HG03521 (cell line): ENCODE data around the gene SLC19A1.

Experiments
- ATAC-seq: cut with Tn5 transposase; IDR thresholded peaks from one replicate; pipeline ENCODE4 v1.9.1; 2021; ENCODE audit warnings: mild to moderate bottlenecking, moderate library complexity; ENCODE audit not compliant: unreplicated experiment

The SLC19A1 gene

DNA sequence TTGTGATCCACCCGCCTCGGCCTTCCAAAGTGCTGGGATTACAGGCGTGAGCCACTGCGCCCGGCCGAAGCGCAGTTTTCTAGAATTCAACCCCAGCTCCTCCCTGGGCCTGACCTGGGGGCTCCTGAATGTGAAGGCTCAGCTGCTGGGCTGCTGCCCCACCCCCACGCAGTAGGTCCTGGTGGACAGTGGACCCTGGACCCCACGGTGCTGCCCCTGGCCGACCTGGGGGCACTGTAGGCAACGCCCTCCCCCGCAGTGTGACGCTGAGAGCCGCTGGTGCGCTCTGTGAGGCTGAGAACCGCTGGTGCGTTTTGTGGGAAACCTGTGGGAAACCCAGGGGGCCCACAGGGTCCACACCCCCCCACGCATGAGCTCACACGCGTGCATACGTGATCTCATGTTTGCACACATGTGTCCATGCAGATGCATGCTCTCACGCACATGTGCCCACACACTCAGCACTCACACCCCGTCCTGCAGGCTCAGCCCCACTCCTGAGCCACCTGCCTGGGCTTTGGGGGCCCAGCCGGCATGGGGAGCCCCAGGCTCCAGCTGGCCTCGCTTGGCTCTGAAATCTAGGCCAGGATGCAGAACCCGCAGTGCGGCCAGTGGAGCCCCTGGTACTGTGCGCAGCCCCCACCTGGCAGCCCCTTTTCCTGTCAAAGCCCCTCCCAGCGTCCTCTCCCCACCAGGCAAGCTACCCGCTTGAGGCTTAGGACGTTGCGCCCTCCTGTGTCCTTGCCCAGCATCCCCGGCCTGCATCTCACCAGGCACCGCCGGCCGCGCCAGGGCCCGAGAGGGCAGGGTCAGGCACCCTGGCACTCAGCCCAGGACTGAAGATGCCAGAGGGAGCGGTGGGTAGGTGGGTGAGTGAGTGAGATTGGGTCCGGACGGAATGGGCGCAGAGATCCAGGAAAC, 69.5 kb downstream of the SLC19A1 start:
- ATAC-seq: no peak

DNA sequence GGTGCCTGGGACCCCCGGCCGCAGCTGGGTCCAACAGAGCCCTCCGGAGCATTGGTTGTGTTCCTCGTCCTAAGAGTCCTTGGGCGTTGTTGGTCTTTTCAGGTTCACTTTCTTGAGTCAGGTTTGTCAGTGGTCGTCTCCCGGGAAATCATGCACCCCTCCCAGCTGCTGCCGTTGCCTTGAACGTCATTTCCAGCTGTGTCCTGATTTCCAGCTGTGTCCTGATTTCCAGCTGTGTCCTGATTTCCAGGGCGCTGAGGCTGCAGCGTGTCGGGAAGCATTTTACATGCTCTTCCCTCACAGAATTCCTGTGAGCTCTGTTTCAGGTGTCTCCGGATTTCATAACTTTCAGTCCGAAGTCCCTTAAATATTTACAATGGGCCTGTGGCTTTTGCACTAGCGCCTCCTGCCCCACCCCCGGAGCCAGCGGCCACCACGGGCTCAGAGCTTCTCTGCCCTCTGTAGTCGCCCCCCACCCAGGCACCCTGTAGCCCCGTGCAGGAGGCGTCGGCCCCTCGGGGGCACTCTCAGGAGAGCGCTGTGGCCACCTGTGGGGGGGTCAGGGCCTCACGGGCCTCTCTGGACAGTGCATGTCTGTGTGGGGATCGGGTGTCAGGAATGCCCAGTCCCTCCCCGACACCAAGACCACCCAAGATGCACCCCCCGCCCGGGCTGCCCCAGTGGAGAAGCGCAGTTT, 70.6 kb downstream of the SLC19A1 start:
- no peak for ATAC-seq

DNA sequence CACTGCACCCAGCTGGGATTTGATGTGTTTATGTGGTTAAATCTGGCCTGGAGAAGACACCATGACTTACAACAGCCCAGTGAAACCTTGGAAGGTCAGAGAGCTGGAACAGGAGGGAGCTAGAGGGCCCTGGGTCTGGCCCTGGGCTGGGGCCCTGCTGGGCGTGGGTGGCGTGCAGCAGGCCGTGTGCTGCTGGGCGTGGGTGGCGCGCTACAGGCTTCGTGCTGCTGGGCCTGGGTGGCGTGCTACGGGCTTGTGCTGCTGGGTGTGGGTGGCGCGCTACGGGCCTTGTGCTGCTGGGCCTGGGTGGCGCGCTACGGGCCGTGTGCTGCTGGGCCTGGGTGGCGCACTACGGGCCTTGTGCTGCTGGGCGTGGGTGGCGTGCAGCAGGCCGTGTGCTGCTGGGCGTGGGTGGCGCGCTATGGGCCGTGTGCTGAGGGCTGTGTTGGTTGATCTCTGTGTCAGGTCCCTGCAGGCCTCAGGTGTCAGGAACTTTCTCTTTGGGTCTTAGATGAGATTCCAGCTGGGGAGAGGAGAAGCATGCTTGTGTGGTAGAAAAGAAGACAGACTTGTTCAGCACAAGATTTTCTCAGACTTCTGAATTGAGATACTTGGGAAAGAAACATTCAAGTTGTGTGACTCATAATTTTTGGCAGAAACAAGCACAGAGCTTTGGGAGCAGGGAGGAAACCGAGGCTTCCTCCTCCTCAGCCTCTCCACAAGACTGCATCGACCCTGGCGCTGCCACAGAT, 71.3 kb downstream of the SLC19A1 start:
- no peak for ATAC-seq

- no peak for ATAC-seq
Observed at GRCh38 chr21:45470087-45470515, 72.1 kb downstream of the SLC19A1 start.

GRCh38 chr21:45469273-45470086, 72.8 kb downstream of the SLC19A1 start:
- no peak for ATAC-seq

- ATAC-seq: no peak
Observed at GRCh38 chr21:45468971-45469272, 73.3 kb downstream of the SLC19A1 start.

DNA sequence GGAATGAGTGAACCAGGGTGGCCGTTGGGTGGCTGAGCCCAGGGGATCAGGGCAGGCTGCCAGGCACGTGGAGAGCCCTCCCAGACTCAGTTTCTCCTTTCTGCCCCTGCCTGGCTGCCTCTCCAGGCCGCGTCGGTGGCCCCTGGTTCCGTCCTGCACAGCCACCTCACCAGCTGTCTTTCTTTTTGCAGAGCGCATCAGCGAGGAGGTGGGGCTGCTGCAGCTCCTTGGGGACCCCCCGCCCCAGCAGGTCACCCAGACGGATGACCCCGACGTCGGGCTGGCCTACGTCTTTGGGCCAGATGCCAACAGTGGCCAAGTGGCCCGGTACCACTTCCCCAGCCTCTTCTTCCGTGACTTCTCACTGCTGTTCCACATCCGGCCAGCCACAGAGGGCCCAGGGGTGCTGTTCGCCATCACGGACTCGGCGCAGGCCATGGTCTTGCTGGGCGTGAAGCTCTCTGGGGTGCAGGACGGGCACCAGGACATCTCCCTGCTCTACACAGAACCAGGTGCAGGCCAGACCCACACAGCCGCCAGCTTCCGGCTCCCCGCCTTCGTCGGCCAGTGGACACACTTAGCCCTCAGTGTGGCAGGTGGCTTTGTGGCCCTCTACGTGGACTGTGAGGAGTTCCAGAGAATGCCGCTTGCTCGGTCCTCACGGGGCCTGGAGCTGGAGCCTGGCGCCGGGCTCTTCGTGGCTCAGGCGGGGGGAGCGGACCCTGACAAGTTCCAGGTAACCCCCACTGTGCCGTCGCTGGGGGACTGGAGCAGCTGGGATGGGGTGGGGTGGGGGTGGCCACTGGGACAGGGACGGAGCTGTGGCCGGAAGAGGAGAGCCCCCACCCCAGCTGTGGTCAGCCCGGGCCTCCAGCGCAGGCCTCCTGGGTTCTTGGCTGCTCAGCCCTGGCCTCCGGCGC, 73.9 kb downstream of the SLC19A1 start:
- ATAC-seq: no peak

DNA sequence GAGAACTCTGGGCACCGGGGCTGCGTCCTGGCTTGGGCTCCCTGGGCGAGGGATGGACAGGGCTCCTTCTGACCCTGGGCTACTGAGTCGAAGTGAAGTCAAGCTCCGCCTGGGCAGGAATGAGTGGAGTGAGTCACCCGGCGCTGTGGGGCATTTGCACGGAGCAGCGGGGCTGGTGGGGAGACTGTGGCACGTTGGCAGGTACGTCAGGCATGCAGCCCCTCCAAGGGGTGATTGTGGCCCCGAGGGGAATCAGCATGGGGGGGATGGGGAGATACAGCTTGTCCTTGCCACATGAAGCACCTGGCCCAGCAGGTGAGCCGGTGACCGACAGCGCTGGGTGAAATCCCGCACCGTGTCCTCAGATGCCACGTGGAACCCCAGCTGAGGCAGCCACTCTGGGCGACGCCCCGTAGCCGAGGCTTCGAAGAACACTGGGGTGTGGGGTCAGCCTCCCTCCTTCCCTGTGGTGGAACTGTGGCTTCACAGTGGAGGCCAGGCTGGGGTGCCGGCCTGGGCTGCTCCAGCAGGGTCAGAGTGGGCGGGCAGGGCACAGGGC, 74.9 kb downstream of the SLC19A1 start:
- ATAC-seq: no peak

DNA sequence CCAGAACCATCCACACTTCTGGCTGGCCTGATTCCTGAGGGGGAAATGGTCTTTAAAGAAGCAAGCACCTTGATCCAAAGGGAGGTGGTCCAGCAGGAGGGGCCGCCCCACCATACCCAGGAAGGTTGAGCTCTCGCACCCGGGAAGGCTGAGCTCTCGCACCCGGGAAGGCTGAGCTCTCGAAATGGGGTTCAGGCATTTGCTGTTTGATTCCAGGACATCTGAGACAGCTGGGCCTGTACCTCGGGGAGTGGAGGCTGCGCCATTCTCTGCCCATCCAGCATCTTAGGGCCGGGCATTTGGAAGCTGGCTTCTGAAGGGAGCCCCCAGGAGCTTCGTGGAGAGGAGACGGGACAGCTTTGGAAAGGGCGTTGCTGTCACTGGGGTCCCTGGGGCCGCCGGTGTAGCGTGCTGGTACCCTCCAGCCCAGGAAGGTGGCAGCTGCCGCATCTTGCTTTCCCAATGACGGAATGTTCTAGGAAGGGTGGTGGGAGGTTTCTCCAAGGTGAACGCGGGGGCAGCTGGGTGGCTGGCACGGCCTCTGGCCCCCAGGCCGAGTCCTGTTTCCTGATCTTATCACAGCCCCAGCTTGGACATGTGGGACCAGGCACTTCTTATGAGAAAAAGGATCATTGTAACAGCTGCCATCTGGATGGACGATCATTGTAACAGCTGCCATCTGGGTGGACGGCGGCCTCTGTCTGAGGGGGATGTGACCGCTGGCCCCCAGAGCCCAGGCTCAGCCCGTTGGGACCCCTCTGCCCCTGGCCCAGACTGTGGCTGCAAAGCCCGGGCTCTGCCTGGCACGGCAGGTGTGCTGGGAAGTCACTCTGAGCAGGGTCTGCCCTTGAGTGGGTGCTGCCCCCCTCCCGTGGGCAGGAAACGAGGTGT, 75.7 kb downstream of the SLC19A1 start:
- no peak for ATAC-seq

DNA sequence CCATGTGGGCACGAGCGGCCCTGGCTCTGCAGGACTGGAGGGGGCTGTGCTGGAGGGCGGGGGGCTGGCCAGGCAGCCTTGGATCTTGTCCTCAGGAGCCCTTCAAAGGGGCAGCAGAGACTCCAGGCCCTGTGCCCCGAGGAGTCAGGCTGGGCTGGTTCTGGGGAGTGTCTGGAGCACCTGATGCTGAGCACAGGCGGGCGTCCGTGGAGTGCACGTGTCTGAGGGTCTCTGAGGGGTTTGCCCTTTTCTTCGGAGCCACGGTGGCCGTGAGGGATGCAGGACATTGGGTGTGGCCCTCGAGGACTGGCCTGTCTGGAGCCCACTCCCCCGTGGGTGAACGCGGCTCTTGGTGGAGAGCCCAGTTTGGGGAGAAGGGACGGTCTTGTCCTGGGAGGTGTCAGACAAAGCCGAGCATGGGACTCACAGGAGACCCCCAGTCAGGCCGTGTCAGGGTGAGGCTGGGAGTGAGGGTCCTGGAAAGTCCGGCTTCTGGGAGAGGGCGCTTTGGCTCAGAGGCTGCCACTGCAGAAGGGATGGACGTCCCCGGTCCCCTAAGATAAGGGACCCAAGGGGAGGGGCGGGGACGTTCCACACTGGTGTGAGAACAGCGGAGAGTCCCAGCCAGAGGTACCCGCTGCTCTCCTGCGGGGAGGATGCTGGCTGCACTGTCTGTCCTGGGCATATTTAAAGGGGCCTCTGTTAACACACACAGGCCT, 76.5 kb downstream of the SLC19A1 start:
- ATAC-seq: no peak

DNA sequence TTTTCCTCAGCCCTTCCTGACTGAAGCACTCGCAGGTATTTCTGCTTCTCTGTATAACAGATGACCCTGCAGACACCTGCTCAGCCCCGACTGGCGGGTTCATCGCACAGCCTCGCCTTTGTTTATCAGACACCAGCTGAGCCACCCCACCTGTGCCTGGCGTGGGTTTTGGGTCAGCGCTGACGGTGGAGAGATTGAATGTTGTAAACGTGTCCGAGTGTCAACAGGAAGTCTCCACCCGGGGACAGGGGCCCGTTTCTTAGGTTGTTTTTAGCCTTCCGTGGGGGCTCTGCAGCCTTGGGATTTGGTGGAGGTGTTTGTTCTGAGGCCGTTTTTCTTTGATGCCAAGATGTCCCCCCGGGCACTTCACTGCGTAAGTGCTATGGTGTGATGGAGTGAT, 77.1 kb downstream of the SLC19A1 start:
- no peak for ATAC-seq

GRCh38 chr21:45464309-45464708, 77.9 kb downstream of the SLC19A1 start:
- ATAC-seq: no peak

- no peak for ATAC-seq
Observed at GRCh38 chr21:45463871-45464270, 78.4 kb downstream of the SLC19A1 start.

GRCh38 chr21:45461806-45462341, 80.4 kb downstream of the SLC19A1 start:
- ATAC-seq: no peak

GRCh38 chr21:45461369-45461750, 80.9 kb downstream of the SLC19A1 start:
- ATAC-seq: no peak

GRCh38 chr21:45460611-45461368, 81.5 kb downstream of the SLC19A1 start:
- ATAC-seq: no peak
